Activated T-cell treated with anti-CD3 and anti-CD28 coated beads, Interleukin-2, amount 50 U/mL, for 48 hours (primary cell): ENCODE data around the gene LCLAT1.

Source experiments
- DNase-seq, 2 experiments: peaks; one replicate each; pipeline ENCODE4 v3.0.0-alpha.2; 2020

Gene LCLAT1

DNA sequence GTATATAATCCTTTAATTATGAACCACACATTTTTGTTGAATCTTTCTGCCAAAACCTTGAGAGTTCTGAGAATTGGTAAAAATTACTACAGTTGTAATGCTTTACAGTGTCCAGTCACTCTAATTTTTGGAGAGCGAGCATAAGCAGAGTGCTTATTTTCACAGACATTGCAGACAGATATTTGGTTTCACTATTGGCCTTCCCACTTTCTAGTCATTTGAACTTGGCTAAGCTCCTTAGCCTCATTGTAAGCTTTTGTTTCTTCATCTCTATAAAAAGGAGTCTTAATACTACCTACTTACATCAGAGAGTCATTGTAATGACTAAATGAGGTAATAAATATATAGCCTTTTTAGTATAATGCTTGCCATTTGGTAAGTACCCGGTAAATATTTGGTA is 80.4 kb downstream of the LCLAT1 start:
- no peak for DNase-seq

DNA sequence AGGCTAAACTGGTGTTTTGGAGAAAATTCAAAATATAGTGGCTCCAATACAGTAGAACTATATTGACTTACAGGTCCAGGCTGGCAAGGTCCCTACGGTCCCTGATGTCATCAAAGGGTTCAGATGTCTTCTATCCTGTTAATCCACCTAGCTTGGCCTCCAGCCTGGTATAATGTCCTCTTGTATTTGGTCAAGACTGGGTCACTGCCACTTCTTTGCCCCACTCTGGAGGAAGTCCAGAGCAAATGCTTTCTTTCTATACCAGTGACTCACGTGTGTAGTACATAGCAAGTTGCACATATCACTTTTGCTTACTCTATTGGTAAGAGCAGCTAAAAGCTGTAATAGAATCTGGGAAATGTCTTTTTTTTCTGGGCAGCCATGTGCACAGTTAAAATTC is 80.8 kb downstream of the LCLAT1 start:
- no peak for DNase-seq

DNA sequence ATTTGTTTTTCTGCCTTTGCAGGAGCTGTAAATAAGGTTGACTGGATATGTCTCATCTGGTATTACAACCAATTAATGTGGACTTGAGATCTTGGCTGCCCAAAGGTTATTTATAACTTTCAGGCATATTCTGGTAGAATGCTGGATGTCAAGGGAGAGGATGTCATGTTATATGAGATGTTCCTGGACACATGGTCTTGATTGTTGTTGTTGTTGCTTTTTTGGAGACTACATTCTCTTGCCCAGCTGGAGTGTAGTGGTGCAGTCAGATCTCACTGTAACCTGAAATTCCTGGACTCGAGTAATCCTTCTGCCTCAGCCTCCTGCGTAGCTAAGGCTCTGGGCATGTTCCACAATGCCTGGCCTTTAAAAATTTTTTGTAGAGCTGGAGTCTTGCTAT is 83.3 kb downstream of the LCLAT1 start:
- no peak for DNase-seq

DNA sequence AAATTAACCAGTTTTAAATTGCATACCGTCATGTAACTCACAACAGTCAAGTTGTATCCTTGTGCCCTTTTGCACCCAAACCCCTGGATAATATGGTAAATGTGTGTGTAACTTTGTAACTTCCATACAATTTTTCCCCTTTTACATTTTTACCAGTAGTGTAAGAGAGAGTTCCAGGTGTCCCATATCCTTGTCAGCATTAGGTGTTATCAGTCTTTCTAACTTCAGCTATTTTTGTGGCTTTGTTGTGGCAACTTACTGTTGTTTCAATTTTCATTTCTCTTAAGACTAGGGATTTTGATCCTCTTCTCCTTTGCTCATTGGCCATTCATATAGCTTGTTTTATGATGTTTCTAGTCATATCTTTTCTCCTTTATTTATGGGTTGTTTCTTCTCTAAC is 94.6 kb downstream of the LCLAT1 start:
- no peak for DNase-seq

DNA sequence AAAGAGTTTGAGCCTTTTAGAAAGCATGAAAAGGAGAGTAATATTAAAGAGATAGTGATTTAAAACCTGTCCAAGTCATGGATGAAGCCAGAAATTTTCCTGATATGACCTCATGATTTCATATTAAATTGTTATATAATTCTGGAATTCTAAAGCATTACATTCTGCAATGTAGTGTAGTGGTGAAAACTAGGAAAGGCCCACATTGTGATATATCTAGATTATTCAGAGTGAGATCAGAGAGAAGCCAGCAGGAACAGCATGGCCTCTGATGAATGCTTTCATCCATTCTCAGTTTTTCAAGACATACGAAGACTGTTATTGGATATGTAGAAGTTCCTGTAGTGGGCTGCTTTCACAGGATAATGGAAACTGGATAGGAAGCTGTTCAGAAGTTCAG is 98.8 kb downstream of the LCLAT1 start:
- no peak for DNase-seq

DNA sequence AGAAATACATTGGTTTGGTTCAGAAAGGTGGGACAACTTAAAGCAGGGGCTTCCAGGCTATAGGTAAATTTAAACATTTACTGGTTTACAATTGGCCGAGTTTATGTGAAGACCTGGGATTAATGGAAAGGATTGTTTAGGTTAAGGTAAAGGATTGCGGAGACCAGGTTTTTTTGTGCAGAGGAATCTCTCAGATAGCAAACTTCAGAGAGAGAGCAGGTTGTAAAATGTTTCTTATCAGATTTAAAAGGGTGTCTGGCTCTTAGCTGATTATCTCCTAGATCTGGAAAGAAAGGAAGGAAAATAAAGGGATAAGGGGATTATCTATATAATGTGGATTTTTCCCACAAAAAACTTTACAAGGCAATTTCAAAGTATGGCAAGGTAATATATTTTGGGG is 101.3 kb downstream of the LCLAT1 start:
- DNase-seq = no peak

DNA sequence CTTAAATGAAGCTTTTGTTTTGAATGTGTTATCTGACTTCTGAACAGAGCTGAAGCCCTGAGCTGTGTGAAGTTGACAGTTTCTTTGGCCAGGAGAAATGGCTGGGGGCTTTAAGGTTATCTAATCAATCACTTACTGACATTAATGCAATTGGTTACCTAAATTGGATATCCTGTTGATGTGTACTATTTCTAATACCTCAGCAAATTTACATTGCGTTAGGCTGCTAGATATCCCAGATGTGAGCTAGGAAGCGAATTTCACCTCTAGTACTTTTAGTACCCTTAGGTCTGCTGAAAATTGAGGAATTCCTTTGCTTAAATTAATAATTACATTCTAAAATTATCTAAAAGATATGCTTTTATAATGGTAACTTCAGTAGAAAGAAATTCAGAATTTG is 102.0 kb downstream of the LCLAT1 start:
- no peak for DNase-seq

DNA sequence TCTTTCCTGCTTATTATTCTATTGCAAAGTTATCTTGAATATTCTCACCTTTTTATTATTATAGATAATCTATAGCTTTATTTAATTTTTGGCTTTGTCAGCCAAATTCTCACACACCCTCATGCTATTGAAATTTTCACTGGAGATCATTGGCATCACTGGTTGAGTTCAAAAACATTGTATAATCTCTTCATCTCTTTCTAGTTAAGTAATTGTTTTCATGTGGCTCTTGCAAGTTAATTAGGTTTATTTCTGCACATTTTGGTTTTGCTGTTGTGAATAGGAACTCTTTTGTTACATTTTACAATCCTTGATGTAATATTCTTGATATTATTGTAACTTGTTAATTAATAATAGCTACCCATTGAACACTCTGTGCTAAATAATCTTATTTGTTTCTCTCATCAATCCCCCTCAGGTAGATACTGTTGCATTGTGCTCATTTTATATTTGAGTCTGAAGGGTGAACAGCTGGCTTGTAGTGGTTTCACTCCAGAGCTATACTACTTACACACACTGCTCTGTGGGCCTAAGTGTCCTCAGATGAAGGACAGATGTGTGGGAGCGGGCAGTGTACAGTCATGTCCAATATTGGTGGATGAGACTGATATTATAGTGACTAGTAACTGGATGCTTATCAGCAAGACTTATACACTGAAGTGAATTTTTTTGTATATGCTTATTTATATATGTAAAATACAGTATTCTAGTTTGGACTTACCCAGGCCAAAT is 112.7 kb downstream of the LCLAT1 start:
- no peak for DNase-seq

DNA sequence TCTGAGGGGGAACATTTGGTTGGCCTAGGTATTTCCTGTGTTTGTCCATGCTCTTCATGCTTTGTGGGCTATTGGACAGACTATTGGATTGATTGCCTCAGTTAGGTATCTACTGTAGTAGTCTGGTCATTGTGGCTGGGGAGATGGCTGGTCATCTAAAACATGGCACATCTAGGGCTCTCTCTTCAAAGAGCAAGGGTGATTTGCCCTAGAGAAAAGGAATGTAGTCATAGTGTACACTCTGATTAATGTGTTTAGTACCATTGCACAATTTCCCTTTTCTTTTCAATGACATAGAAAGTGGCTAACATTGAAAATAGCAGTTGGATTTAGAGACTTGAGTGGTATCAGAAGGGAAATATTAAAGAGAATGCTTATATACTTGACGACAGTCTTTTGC is 114.3 kb downstream of the LCLAT1 start:
- no peak for DNase-seq

DNA sequence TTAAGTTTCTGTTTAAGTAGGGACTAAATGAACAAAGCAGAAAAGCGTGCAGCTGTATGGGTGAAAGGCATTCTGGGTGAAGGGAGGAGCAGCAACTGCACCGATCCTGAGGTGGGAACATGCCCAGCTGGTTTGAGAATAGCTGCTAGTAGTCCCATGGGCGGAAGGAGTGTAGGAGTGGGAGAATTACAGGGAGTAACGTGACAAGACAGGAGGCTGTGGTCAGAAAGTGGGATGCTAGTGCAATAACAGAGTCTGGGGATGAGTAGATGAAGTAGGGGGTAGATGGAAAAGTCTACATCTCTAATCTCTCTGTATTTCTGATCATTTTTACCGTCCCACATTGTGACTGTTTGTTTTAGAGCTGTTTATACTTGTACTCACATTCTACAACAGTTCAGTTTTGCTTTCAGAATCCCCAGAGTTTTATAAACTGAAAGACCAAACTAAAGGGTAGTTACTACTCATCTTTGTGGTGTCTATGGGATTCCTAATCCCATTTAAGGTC is 118.9 kb downstream of the LCLAT1 start:
- DNase-seq = peak; percentile 21 to 24

DNA sequence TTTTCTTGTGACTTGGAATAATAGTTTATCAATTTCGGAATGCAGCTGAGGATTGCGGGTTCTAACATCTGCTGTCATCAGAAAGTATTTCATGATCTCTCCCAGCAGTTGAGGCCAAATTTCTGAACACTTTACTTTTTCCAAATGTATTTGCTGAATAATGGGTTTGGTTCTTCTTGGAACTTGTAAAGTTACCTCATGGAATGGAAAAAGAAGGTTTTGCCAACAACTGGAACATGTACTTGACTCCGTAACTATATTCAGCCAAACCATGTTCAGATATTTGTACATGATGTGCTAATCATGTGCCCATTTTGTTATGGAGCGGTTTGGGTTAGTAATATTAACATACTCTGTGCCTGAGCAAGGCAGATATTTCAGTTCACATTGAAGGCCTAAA is 119.6 kb downstream of the LCLAT1 start:
- no peak for DNase-seq

DNA sequence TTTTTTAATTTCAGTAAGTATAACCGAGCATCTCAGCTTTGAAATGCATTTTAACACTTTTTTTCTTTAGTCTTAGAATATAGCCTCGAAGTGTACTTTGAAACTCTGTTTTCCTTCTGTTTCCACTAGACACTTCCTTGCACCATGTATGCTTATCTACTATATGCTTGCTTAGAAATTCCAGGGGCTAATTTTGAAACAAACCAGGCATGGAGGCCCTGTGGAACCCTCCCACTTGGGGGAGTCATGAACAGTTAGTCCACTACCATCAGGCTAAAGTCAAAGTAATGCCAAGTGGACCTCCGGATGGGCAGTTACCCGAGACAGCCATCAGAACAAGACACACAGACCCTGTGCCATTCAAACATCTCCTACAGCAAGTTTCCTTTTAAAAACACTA is 120.3 kb downstream of the LCLAT1 start:
- DNase-seq = no peak

DNA sequence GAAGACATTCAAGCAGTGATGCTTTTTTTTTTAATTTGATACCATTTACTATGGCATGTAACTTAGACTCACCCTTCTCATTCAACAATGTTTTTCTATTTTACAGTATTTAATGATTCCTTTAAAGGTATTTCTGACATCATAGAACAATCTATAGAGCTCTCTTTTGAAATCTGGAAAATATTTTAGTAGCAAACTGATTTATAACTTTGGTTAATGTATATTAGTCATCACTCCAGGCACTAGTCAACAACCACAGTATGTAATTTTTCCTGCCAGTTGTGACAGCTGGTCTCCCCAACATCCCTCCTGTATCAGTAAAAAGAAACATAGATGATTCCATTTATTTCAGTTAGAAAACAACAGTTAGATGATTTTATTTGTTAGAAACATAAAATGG is 122.9 kb downstream of the LCLAT1 start:
- no peak for DNase-seq

DNA sequence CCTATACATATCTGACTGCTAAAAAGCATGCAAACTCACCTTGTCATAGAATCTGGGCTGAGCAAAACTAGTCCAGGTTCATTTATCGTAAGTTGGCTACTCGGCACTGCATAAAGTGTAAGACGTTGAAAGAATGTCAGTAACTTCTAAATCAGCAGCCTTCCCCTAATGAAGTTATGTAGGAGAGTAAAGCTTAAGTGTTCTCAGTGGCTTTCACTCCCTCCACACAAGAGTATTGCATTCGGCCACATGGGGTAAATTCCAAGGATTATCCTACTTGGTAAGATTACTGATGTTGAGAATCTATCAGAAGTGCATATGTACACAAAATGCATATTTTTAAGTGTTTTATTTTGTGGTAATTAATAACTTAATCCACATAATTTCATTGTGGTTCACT is 130.1 kb downstream of the LCLAT1 start:
- DNase-seq = no peak

DNA sequence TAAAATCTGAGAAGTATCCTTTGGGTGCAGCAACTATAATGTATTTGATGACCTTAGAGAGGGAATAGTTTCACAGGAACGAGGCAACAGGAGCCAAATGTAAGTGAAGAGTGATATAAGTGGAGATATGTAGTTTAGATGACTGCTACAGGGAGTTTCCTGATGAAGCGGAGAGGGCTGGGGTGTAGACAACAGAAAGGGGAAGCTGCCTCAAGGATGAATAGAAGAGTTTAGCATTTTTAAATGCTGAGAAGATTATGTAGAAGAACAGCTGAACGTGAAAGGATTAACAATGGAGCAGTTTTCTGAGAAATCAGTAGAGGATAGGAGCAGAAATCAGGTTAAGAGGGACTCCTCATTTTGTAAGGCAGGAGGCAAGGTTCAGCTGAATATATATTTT is 133.3 kb downstream of the LCLAT1 start:
- DNase-seq = no peak

DNA sequence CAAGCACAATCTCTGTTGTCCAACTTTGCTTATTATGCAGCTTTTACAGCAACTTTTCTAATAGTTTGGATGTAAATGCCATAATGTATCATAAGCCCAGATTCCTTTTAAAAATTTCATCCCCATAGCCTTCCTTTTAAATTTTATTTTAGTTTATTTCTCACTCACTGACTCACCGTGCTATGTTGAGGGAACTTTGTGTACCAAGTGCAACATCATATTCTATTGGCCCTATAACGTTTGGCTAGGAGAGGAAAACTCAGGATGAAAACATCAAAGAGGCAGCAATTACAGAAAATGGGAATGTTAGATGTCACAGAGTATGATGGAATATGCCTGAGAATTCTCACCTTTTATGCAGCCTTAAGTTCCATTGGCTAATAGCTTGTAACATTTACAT is 135.5 kb downstream of the LCLAT1 start:
- no peak for DNase-seq

DNA sequence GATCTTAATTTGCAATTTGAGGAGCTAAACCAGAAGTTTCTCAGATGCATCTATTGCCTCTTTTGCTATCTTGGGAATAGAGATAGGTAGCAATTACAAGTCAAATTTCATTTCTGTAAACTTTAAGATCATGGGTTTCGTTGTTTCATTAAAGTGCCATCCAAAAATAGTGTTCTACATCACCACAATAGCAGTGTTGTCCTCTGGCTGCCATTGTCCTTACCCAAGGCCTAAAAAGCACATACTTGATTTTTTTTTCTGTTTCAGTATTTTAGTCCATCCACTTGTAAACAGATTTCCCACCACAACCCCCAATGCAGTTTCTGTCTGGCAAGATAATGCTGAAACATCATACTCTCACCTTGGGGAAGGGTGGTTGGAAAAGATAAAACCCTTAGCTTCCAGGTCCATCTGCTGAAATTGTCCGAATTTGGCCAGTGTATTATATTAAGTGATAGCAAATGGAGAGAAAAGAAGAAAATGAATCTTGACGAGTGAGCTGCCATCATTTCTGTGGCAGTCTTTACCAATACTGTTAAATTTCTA is 136.2 kb downstream of the LCLAT1 start:
- DNase-seq = no peak

DNA sequence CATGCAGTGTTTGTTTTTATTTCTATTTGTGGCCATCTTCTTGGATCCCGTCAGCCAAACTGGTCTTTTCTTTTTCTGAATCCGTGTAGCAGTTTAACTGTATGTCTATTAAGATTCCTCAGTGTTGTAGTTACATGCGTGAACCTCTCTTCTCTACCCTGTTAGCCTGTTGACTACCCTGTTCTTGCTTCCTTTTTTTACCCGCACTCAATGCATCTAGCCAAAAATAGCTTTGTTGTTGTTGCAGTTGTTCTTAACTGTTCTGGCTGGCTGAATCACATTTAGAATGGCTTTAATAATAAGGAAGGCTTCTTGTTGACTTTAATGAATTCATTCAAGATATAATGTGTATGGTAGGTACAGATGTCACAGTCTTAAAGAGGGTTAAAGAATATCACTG is 137.1 kb downstream of the LCLAT1 start:
- DNase-seq = no peak

DNA sequence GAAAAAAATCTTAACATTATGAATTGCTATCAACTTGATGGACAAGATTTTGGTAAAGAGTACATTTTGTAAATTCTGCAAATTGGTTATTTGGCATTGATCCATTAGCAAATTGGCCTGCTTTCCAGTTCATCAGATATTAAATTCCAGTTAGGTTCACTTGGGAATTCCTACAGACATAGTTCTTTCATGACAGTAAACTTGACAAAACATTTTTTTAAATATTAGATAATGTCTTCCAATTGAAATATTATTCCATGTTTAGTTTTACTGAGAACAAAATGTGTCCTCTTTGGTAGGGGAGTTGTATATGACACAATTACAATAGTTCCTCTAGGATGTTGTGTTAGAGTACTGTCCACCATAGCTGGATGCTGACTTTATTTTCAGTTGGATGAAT is 141.9 kb downstream of the LCLAT1 start:
- no peak for DNase-seq

DNA sequence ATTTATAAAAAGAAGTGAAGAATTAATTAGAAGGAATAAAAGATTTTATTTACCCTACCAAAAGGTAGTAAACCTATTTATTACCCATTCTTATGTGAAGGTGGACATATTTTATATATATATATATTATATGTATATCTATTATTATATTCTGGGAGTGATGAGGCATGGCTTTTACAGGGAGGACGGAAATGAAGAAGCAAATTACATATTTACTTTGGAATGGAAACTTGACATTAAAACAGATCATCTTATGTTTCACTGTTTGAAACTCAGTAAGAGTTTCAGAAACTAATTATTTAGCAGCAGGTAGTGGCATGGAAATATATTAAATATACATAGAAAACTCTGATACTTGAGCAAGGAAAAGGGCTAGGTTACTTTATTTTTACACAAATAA is 143.4 kb downstream of the LCLAT1 start:
- DNase-seq = no peak

DNA sequence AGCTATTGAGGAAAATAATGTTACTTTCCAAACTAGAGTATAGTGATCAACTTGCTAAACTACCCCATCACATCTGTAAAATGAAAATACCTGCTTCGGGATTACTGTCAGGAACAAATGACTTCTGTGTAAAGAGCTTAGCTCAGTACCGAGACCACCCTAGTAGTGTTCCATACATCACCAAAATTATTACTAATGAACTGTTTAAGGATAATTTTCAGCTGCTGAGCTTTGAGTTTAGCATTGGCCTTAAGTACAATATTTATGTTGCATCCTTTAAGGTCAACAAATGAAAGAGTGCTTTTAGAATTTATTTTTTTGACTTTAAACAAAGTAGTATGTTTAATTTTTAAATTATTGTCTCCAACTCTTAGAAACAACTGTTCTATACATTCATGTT is 144.1 kb downstream of the LCLAT1 start:
- DNase-seq = no peak

DNA sequence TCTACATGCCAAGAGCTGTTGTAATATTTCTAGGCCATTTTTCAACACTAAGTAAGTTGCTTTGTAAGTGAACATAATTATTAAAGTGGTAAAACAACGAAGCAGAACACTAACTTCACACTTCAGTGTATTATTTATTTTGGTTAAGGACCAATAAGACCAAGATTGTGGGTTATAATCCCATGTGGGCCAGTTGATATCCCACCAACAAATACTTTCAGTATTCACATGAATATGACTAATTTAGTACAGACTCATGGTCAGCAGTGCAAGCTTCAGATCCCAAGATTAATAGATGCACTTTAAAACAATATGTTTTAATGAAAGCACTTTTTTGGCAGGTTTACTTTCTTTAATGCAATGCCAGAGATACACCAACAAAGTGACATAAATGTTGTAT is 154.3 kb downstream of the LCLAT1 start:
- no peak for DNase-seq

DNA sequence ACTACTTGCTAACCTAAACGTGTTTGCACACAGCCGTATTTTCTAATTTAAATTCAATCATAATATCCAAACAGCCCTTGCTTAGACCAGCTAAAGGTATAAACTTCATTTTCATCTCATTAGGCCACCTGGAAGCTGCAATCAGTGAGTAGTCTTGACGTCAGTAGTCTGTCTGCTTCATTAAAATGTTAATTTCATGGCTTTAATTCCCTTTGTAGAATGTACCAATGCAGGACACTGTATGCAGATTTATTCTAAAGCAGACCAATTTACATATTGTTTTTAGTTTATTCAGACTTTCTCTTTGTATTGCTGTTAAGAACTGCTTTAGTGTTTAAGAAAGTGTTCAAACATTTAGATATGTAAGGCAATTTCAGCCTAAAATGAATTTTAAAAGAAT is 158.2 kb downstream of the LCLAT1 start:
- DNase-seq = no peak

DNA sequence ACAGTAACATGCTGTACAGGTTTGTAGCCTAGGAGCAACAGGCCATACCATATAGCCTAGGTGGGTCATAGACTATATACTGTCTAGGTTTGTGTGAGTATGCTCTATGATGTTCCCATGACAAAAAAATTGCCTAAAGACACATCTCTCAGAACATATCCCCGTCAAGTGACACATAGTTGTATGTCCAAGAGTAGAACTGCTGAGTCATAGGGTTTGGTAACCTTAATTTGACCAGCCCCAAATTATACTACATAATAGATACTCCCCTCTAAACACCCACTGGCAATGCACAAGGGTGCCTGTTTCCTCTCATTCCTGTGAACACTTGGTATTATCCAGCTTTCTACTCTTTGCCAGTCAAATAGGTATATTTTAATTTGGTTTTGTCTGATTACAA is 161.6 kb downstream of the LCLAT1 start:
- no peak for DNase-seq

DNA sequence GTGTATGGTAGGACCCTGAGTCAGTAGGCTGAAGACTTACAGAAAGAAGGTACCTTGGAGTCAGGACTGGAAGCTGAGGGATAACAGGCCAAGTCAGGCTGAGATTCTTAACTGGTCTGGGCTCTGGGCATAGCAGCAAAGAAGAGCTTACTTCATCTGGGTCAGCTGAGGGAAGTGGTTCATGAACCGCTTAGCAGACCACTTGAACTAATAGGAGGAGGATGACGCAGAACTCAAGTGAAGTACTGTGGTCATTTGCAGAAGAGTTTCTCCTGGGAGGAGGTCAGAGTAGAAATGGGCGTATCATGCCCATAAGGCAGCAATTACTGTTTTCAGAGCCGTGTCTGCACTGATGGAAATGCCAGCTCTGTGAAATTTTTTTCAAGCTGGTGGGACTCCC is 164.5 kb downstream of the LCLAT1 start:
- DNase-seq = no peak
